HT-29 (cell line): ENCODE results near the gene FMNL1. TPM values are rescaled to one million over a fixed set of nuclear protein-coding genes. Genes with fewer than 3 reads are reported as not detected.
A peak's percentile ranks its signal among the peaks of the same experiment; 100 is the strongest.
"Not testable (repeated sequence)": the region's sequence is repeated elsewhere in the genome, so short reads cannot be mapped to it uniquely, and the experiment has no call there.

Experiments
- DNase-seq: peaks from one replicate; pipeline ENCODE4 v3.0.0-alpha.2; 2015; ENCODE audit warnings: low spot score
- total RNA-seq: library from RNA; depleted of rRNA; stranded (reverse); fragments of >200 nt; shearing (Covaris generic); gene quantifications from 2 replicates; pipeline ENCODE4 v1.2.3, GENCODE V29; 2014; rRNA removed

Gene FMNL1
- total RNA-seq: 0.03 TPM in 1 of 2 replicates, not detected in the other

- no peak for DNase-seq
These were observed at the start of gene FMNL1 for GRCh38 chr17:45221081-45222013. Gene FMNL1 (plus strand): TSS chr17:45221885. CDS start chr17:45222125, 240 bp downstream.

- DNase-seq: no peak
These were observed 49.5 kb upstream of the FMNL1 start for GRCh38 chr17:45172232-45172540.

GRCh38 chr17:45172541-45173286 lies 49.0 kb upstream of the FMNL1 start:
- peak; percentile 87 for DNase-seq

- DNase-seq: no peak
These were observed 45.9 kb upstream of the FMNL1 start for GRCh38 chr17:45175759-45176115.

- DNase-seq: no peak
These were observed 44.1 kb upstream of the FMNL1 start for GRCh38 chr17:45177563-45177962.

- no peak for DNase-seq
These were observed 37.5 kb upstream of the FMNL1 start for GRCh38 chr17:45184144-45184543.

GRCh38 chr17:45186801-45187354 lies 34.8 kb upstream of the FMNL1 start:
- DNase-seq: no peak

GRCh38 chr17:45189009-45189408 lies 32.7 kb upstream of the FMNL1 start:
- DNase-seq: no peak

- DNase-seq: no peak
These were observed 31.0 kb upstream of the FMNL1 start for GRCh38 chr17:45190503-45191255.

- DNase-seq: no peak
These were observed 26.3 kb upstream of the FMNL1 start for GRCh38 chr17:45195424-45195823.

- no peak for DNase-seq
These were observed 24.6 kb upstream of the FMNL1 start for GRCh38 chr17:45197108-45197507.

- peak; percentile 96 for DNase-seq
These were observed 23.9 kb upstream of the FMNL1 start for GRCh38 chr17:45197555-45198334.

- no peak for DNase-seq
These were observed 21.0 kb upstream of the FMNL1 start for GRCh38 chr17:45200701-45201100.

GRCh38 chr17:45201457-45201856 lies 20.2 kb upstream of the FMNL1 start:
- DNase-seq: no peak

GRCh38 chr17:45201880-45202279 lies 19.8 kb upstream of the FMNL1 start:
- not testable (repeated sequence) for DNase-seq

GRCh38 chr17:45218895-45219661 lies 2.6 kb upstream of the FMNL1 start:
- peak; percentile 93 for DNase-seq

GRCh38 chr17:45220079-45220478 lies 1.6 kb upstream of the FMNL1 start:
- no peak for DNase-seq

- no peak for DNase-seq
These were observed 266 bp downstream of the FMNL1 start for GRCh38 chr17:45222014-45222288.

GRCh38 chr17:45222289-45222995 lies 757 bp downstream of the FMNL1 start:
- no peak for DNase-seq
